ENCODE results near the gene AGBL3. TPM values are rescaled to one million over a fixed set of nuclear protein-coding genes. Genes with fewer than 3 reads are reported as not detected.

AGBL3 gene
- total RNA-seq, 1 donor from 2014 or later: 0.58 TPM

DNA sequence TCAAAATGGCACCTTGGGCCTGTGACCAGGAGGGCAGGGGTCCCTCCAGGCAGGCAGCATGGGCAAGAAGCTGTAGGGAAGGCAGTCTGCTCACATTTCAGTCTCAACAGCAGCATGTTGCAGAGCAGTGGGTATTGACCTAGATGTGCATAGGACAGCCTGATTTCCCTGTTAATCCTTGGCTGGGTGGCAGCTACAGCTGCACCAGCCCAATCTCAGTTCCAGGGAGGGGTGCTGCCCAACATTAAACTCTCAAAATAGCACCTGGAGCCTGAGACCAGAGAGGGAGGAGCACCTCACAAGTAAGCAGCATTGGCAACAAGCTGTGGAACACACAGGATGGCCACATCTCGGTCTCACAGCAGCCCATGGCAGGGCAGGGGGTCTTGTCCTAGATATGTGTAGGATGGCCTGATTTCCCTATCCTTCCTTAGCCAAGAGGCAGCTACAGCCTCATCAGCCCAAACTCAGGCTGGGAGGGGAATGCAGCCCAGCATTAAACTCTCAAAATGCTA lies 171.9 kb downstream of the AGBL3 start:
- no peak for DNase-seq (ENCODE audit: low spot score)
- TF ChIP-seq EZH2phosphoT487 (IDR thresholded peaks at IDR 0.05): no peak
- TF ChIP-seq CTCF (IDR thresholded peaks at IDR 0.05): no peak
- no peak for TF ChIP-seq EZH2 (IDR thresholded peaks at IDR 0.05)
- Histone ChIP-seq H3K9ac (no peak overlapping the region), H3K4me2 (no peak overlapping the region), H3K36me3 (no peaks in the 10 kb centered on the region), H2AFZ (replicated peaks) (no peak overlapping the region), H3K27ac (no peak overlapping the region), H4K20me1 (ENCODE audit: low read depth) (no peaks in the 10 kb centered on the region), H3K9me3 (ENCODE audit: low read depth) (peaks cover 15% of the 10 kb centered on the region), H3K79me2 (ENCODE audit: low read depth) (no peaks in the 10 kb centered on the region), H3K4me1 (no peaks in the 10 kb centered on the region), H3F3A (ENCODE audit: low read depth) (no peaks in the 10 kb centered on the region), H3K4me3 (no peak overlapping the region), H3K27me3 (no peaks in the 10 kb centered on the region)
- Mint-ChIP-seq H3K4me1 (peaks cover 2% of the 10 kb centered on the region), H3K27ac (no peak overlapping the region), H3K4me3 (no peak overlapping the region), H3K9me3 (peaks cover 44% of the 10 kb centered on the region), H3K36me3 (peaks cover 36% of the 10 kb centered on the region), H3K27me3 (ENCODE audit: insufficient read depth, low read depth) (peaks cover 6% of the 10 kb centered on the region)

DNA sequence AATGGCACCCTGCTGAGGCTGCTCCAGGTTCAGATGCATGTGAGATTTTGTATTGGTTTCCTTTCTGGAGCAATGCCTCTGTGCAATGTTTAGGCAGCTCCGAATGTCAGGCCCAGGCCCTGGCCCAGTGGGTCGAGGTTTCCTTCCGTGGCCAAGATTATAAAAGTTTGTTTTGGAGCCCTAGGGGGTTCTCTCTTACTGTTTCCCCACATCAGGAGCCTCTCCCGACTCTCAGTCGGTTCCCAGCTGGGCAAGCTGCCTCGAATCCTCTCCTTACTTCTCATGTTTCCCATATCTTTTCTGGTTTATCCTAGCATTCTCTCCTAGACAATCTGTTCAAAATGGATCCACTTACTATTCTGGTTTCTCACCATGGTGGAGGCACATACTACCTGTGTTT lies 172.6 kb downstream of the AGBL3 start:
- Histone ChIP-seq H3F3A (ENCODE audit: low read depth) (no peaks in the 10 kb centered on the region), H2AFZ (replicated peaks) (no peak overlapping the region), H3K27me3 (no peaks in the 10 kb centered on the region), H3K79me2 (ENCODE audit: low read depth) (no peaks in the 10 kb centered on the region), H3K4me1 (no peaks in the 10 kb centered on the region), H3K4me2 (no peak overlapping the region), H3K4me3 (no peak overlapping the region), H3K36me3 (no peaks in the 10 kb centered on the region), H3K27ac (no peak overlapping the region), H3K9ac (no peak overlapping the region), H3K9me3 (ENCODE audit: low read depth) (peaks cover 15% of the 10 kb centered on the region), H4K20me1 (ENCODE audit: low read depth) (no peaks in the 10 kb centered on the region)
- Mint-ChIP-seq H3K36me3 (peaks cover 39% of the 10 kb centered on the region), H3K4me1 (peaks cover 2% of the 10 kb centered on the region), H3K9me3 (peaks cover 44% of the 10 kb centered on the region), H3K27ac (no peak overlapping the region), H3K27me3 (ENCODE audit: insufficient read depth, low read depth) (peaks cover 6% of the 10 kb centered on the region), H3K4me3 (no peak overlapping the region)
- TF ChIP-seq CTCF (IDR thresholded peaks at IDR 0.05): no peak
- TF ChIP-seq EZH2phosphoT487 (IDR thresholded peaks at IDR 0.05): no peak
- TF ChIP-seq EZH2 (IDR thresholded peaks at IDR 0.05): no peak
- DNase-seq (ENCODE audit: low spot score): no peak

DNA sequence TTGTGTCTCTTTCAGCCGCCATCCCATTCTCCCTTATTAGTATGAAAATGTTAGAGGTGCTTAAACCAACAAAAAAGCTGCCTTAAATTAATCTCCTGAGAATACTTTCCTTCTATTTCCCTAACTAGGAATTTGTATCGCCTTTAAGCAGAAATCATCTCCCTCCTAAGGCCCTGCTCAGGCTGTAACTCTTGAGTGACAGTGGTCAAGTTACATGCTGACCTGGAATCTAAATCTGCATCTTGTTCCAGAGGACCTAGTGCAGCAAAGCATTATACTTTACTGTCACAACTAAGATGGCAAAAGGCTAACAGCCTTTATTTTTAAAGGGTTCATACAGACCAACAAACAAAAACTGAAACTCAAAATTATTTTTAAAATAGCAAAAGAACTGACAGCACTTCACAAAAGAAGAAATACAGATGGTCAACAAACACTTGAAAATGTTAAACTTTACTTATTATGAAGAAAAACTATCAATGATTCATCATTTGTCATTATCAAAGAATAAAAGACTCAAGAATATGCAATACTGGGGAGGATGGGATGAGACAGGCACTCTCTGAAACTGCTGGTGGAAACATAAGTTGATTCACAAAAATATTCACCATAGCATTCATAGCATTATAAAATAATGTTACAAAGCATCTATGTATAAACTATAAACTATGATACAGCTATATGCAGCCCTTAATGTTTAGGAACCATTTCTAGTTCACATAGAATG lies 173.2 kb downstream of the AGBL3 start:
- Histone ChIP-seq H3K27me3 (no peaks in the 10 kb centered on the region), H3K4me1 (no peaks in the 10 kb centered on the region), H3F3A (ENCODE audit: low read depth) (no peaks in the 10 kb centered on the region), H3K4me2 (no peak overlapping the region), H3K27ac (no peak overlapping the region), H3K4me3 (no peak overlapping the region), H2AFZ (replicated peaks) (no peak overlapping the region), H3K9ac (no peak overlapping the region), H4K20me1 (ENCODE audit: low read depth) (no peaks in the 10 kb centered on the region), H3K36me3 (no peaks in the 10 kb centered on the region), H3K79me2 (ENCODE audit: low read depth) (no peaks in the 10 kb centered on the region), H3K9me3 (ENCODE audit: low read depth) (peaks cover 15% of the 10 kb centered on the region)
- Mint-ChIP-seq H3K27ac (no peak overlapping the region), H3K4me3 (no peak overlapping the region), H3K9me3 (peaks cover 40% of the 10 kb centered on the region), H3K36me3 (peaks cover 45% of the 10 kb centered on the region), H3K27me3 (ENCODE audit: insufficient read depth, low read depth) (peaks cover 6% of the 10 kb centered on the region), H3K4me1 (peaks cover 2% of the 10 kb centered on the region)
- no peak for TF ChIP-seq EZH2 (IDR thresholded peaks at IDR 0.05)
- no peak for TF ChIP-seq EZH2phosphoT487 (IDR thresholded peaks at IDR 0.05)
- TF ChIP-seq CTCF (IDR thresholded peaks at IDR 0.05): no peak
- DNase-seq (ENCODE audit: low spot score): no peak
